ENCODE results near the gene MPPED2.

GRCh38 chr11:30535818-30536217, 50.3 kb downstream of the MPPED2 start:
- TF ChIP-seq ESRRA (CRISPR knock-in tag; IDR thresholded peaks at IDR 0.05; ENCODE audit: borderline replicate concordance) (no peak), CTCF (IDR thresholded peaks at IDR 0.05) (no peak), ATF2 (CRISPR knock-in tag; IDR thresholded peaks at IDR 0.05; ENCODE audit: borderline replicate concordance, low read depth) (no peak), ZNF396 (CRISPR knock-in tag; IDR thresholded peaks at IDR 0.05; ENCODE audit: borderline replicate concordance) (no peak), NFYB (CRISPR knock-in tag; conservative IDR thresholded peaks at IDR 0.05; ENCODE audit: low read depth) (no peak), ZNF121 (CRISPR knock-in tag; IDR thresholded peaks at IDR 0.05) (no peak), CDX4 (CRISPR knock-in tag; IDR thresholded peaks at IDR 0.05; ENCODE audit: borderline replicate concordance) (no peak), AFF4 (CRISPR knock-in tag; IDR thresholded peaks at IDR 0.05; ENCODE audit: borderline replicate concordance) (no peak), ZBTB43 (CRISPR knock-in tag; IDR thresholded peaks at IDR 0.05) (no peak), IRF2 (CRISPR knock-in tag; IDR thresholded peaks at IDR 0.05; ENCODE audit: borderline replicate concordance, low read depth) (no peak), SP1 (CRISPR knock-in tag; conservative IDR thresholded peaks at IDR 0.05) (no peak), STAT6 (CRISPR knock-in tag; conservative IDR thresholded peaks at IDR 0.05; ENCODE audit: low read depth) (no peak)
- TF ChIP-seq, protein P1, sequence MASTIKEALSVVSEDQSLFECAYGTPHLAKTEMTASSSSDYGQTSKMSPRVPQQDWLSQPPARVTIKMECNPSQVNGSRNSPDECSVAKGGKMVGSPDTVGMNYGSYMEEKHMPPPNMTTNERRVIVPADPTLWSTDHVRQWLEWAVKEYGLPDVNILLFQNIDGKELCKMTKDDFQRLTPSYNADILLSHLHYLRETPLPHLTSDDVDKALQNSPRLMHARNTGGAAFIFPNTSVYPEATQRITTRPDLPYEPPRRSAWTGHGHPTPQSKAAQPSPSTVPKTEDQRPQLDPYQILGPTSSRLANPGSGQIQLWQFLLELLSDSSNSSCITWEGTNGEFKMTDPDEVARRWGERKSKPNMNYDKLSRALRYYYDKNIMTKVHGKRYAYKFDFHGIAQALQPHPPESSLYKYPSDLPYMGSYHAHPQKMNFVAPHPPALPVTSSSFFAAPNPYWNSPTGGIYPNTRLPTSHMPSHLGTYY (CRISPR knock-in tag; IDR thresholded peaks at IDR 0.05), result no peak
- TF ChIP-seq, protein P2, sequence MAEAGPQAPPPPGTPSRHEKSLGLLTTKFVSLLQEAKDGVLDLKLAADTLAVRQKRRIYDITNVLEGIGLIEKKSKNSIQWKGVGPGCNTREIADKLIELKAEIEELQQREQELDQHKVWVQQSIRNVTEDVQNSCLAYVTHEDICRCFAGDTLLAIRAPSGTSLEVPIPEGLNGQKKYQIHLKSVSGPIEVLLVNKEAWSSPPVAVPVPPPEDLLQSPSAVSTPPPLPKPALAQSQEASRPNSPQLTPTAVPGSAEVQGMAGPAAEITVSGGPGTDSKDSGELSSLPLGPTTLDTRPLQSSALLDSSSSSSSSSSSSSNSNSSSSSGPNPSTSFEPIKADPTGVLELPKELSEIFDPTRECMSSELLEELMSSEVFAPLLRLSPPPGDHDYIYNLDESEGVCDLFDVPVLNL (CRISPR knock-in tag; IDR thresholded peaks at IDR 0.05; ENCODE audit: borderline replicate concordance, low read depth), result no peak
